Suppressor macrophage (primary cell): ENCODE data around the gene CDY1B.
"Not testable (repeated sequence)": the region's sequence is repeated elsewhere in the genome, so short reads cannot be mapped to it uniquely, and the experiment has no call there.

Experiments used
- DNase-seq, 4 experiments: peaks; one replicate each; pipeline ENCODE4 v3.0.0-alpha.2; 2020 to 2022
- total RNA-seq, 17 experiments: gene quantifications; one replicate each; lab custom pipeline; 2026; ENCODE audit warnings: mixed read lengths in 6 of 17, inconsistent platforms in 3 of 17; lab: John Stamatoyannopoulos, UW

CDY1B gene
- total RNA-seq: 0 reads per million in 17 experiments

GRCh38 chrY:24047919-24048318, at the start of gene CDY1B:
Gene CDY1B, minus strand, starts transcription at chrY:24048019. Its CDS starts 331 bp downstream, at chrY:24047688.
- not testable (repeated sequence) for DNase-seq

DNA sequence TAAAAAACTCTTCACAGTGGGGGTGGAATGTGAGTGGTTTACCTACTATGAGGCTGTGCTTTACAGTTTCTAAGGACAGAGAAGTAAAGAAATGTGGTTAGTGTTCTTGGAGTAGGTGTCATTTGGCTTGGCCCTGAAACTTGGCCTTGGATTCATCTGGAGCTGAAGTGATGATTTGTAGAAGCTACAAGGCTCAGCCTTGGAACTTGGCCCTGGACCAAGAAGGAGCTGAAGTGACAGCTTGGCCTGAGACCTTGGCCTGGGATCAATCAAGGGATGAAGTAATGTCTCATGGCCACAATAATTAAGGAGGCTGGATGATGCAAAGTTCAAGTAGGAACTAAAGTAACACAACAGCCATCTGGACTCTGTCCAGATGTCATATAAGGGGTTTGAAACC, 1.7 kb upstream of the CDY1B start:
- DNase-seq: not testable (repeated sequence)

GRCh38 chrY:24043209-24043608, 4.6 kb downstream of the CDY1B start:
- DNase-seq: not testable (repeated sequence)

DNA sequence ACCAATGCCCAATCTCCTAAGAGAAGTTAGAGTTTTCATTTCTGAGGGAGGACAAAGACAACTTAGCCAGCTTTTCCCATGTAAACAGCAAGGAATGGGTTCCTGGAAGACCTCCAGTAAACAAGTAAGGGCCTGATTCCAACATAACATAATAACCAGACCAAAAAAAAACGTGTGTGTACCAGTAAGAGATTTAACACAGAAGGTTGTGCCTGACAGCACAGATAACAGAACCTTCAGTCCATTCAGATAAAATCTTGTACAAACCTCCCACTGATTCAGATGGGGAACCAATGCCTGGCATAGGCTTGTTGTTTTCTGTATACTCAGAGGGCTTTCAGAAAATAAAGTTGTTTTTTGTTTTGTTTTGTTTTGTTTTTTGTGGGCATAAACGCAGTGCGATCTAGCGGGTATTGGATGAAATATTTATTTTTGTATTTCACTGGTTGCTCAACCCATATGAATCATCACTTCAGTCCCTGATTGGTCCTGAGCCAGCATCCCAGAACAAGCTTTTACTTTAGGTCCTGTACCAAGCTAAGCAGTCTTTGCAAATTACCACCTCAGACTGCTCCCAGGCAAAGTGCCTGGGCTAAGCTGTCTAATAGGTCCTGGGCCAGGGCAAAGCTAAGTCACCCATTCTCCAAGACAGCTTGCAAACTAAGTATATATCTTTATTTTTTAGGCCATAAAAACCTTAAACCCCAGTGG, 8.7 kb downstream of the CDY1B start:
- DNase-seq: not testable (repeated sequence)

- DNase-seq: not testable (repeated sequence)
Observed at GRCh38 chrY:24026212-24027103, 21.4 kb downstream of the CDY1B start.
